ENCODE results near the gene FAM131B. TPM values are rescaled to one million over a fixed set of nuclear protein-coding genes. Genes with fewer than 3 reads are reported as not detected.

The FAM131B gene
- total RNA-seq, 4 donors from 2014 or later: 1.2 to 10.6 (median 6.5) TPM

- Histone ChIP-seq H3K27ac (no peak overlapping the region), H3K9me3 (no peaks in the 10 kb centered on the region), H3K36me3 (no peaks in the 10 kb centered on the region), H3K4me3 (no peak overlapping the region), H3K27me3 (no peaks in the 10 kb centered on the region), H3K4me1 (peaks cover 9 to 11% of the 10 kb centered on the region in 2 donors)
- intact Hi-C loops (cut with DNase I; ENCODE audit: low total_unique reads): no loop called here
- TF ChIP-seq CTCF (IDR thresholded peaks at IDR 0.05) (no peak), POLR2A (IDR thresholded peaks at IDR 0.05) (no peak)
- DNase-seq: no peak
Measured at GRCh38 chr7:143396625-143397556, 34.4 kb upstream of the FAM131B start.

GRCh38 chr7:143396182-143396581, 33.7 kb upstream of the FAM131B start:
- TF ChIP-seq POLR2A (IDR thresholded peaks at IDR 0.05) (no peak), CTCF (IDR thresholded peaks at IDR 0.05) (no peak)
- Histone ChIP-seq H3K27me3 (no peaks in the 10 kb centered on the region), H3K9me3 (no peaks in the 10 kb centered on the region), H3K36me3 (no peaks in the 10 kb centered on the region), H3K4me1 (peaks cover 16% of the 10 kb centered on the region in 2 donors), H3K4me3 (no peak overlapping the region), H3K27ac (no peak overlapping the region)
- intact Hi-C loops (cut with DNase I; ENCODE audit: low total_unique reads): no loop called here
- no peak for DNase-seq

- Histone ChIP-seq H3K27me3 (no peaks in the 10 kb centered on the region), H3K27ac (no peak overlapping the region), H3K9me3 (no peaks in the 10 kb centered on the region), H3K36me3 (no peaks in the 10 kb centered on the region), H3K4me3 (no peak overlapping the region), H3K4me1 (peaks cover 20 to 23% of the 10 kb centered on the region in 2 donors)
- no peak for DNase-seq
- intact Hi-C loops (cut with DNase I; ENCODE audit: low total_unique reads): no loop called here
- TF ChIP-seq CTCF (IDR thresholded peaks at IDR 0.05): no peak
- TF ChIP-seq POLR2A (IDR thresholded peaks at IDR 0.05): no peak
Measured at GRCh38 chr7:143395187-143396149, 33.0 kb upstream of the FAM131B start.

DNA sequence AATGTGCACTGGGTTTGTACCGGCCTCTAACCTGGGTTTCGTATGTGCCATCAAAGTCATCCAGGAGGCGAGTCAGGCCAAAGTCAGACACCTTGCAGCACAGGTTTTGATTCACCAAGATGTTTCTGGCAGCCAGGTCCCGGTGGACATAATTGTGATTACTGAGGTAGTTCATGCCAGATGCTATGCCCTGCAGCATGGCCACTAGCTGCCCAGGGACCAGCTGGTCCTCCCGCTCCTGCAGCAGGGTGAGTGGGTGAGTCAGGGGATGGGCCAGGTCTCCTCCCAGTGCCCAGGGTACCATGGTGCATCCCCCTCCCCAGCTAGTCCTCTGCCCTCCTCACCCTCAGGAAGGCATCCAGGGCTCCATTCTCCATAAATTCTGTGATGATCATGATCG, 32.3 kb upstream of the FAM131B start:
- intact Hi-C loops (cut with DNase I; ENCODE audit: low total_unique reads): no loop called here
- TF ChIP-seq CTCF (IDR thresholded peaks at IDR 0.05): no peak
- no peak for TF ChIP-seq POLR2A (IDR thresholded peaks at IDR 0.05)
- H3K9me3 ChIP-seq: no peaks in the 10 kb centered on the region

More for the DNA sequence above, 32.3 kb upstream of the FAM131B start:
- Histone ChIP-seq H3K27ac (no peak overlapping the region), H3K36me3 (no peaks in the 10 kb centered on the region), H3K4me1 (peaks cover 20 to 25% of the 10 kb centered on the region in 2 donors), H3K4me3 (no peak overlapping the region), H3K27me3 (no peaks in the 10 kb centered on the region)
- no peak for DNase-seq

All from uterus (tissue), 4 donors.